NB4 (cell line): Measurements from ENCODE around the gene TEPSIN.

Experiments
- MAX ChIP-seq: IDR thresholded peaks from 2 replicates; pipeline ENCODE4 v1.6.1; 2011; ENCODE audit warnings: low read depth, low read length
- MYC ChIP-seq: IDR thresholded peaks from 2 replicates; pipeline ENCODE4 v1.6.1; 2011; ENCODE audit warnings: low read depth, low read length

- TF ChIP-seq MYC, result no peak
- no peak for TF ChIP-seq MAX
Measured at GRCh38 chr17:81242421-81243332, 3.8 kb upstream of the TEPSIN start.
